Liver (tissue), 9 donors: ENCODE data around the gene WNT7B. TPM values are rescaled to one million over a fixed set of nuclear protein-coding genes. Genes with fewer than 3 reads are reported as not detected.

Source experiments
- DNase-seq: peaks from one replicate; pipeline ENCODE4 v3.0.0-alpha.2; 2017; ENCODE audit warnings: low spot score
- H3K27ac ChIP-seq, 2 donors: one replicate each; pipeline ENCODE4 v1.7.0; 2013; ENCODE audit warnings: inconsistent platforms in 2 of 2, low read length in 2 of 2, control low read depth in 1 of 2, low read depth in 1 of 2, mild to moderate bottlenecking in 1 of 2
- H3K27me3 ChIP-seq, 4 donors: one replicate each; pipeline versions ENCODE4 v1.6.1 to v1.7.0; 2013; ENCODE audit warnings: low read length in 3 of 4, inconsistent platforms in 1 of 4, mild to moderate bottlenecking in 1 of 4, moderate library complexity in 1 of 4; ENCODE audit not compliant: control insufficient read depth in 4 of 4, insufficient read depth in 4 of 4
- H3K36me3 ChIP-seq, 4 donors: one replicate each; pipeline versions ENCODE4 v1.6.1 to v1.7.0; 2013; ENCODE audit warnings: low read length in 3 of 4, mild to moderate bottlenecking in 3 of 4, low read depth in 1 of 4, moderate library complexity in 1 of 4; ENCODE audit not compliant: control insufficient read depth in 4 of 4, insufficient read depth in 3 of 4
- H3K4me1 ChIP-seq, 4 donors: one replicate each; pipeline versions ENCODE4 v1.6.1 to v1.7.0; 2013; ENCODE audit warnings: low read length in 3 of 4, mild to moderate bottlenecking in 3 of 4, moderate library complexity in 1 of 4; ENCODE audit not compliant: control insufficient read depth in 4 of 4, insufficient read depth in 4 of 4
- H3K4me3 ChIP-seq, 3 donors: one replicate each; pipeline versions ENCODE4 v1.6.1 to v1.7.0; 2013; ENCODE audit warnings: low read length in 3 of 3, control low read depth in 1 of 3, low read depth in 1 of 3, mild to moderate bottlenecking in 1 of 3
- H3K9ac ChIP-seq, 2 donors: one replicate each; pipeline ENCODE4 v1.7.0; 2013; ENCODE audit warnings: low read length in 2 of 2, mild to moderate bottlenecking in 2 of 2, moderate library complexity in 2 of 2, control low read depth in 1 of 2, low read depth in 1 of 2
- H3K9me3 ChIP-seq, 4 donors: one replicate each; pipeline versions ENCODE4 v1.6.1 to v1.7.0; 2013; ENCODE audit warnings: low read length in 3 of 4; ENCODE audit not compliant: control insufficient read depth in 4 of 4
- EGR1 ChIP-seq, 2 donors: IDR thresholded peaks; 2 replicates each; pipeline ENCODE4 v1.6.1; 2016 to 2018; ENCODE audit warnings: antibody characterized with exemption in 2 of 2, low read depth in 2 of 2
- FOXA1 ChIP-seq: IDR thresholded peaks from 2 replicates; pipeline ENCODE4 v1.6.1; 2016; ENCODE audit warnings: antibody characterized with exemption
- GABPA ChIP-seq, 2 donors: IDR thresholded peaks in 1 of 2; conservative IDR thresholded peaks in 1 of 2; 2 replicates each; pipeline ENCODE4 v1.6.1; 2016; ENCODE audit warnings: antibody characterized with exemption in 2 of 2, mild to moderate bottlenecking in 1 of 2, moderate library complexity in 1 of 2
- HNF4A ChIP-seq, 2 donors: conservative IDR thresholded peaks; 2 replicates each; pipeline ENCODE4 v1.6.1; 2016; ENCODE audit warnings: antibody characterized with exemption in 2 of 2, mild to moderate bottlenecking in 2 of 2
- HNF4G ChIP-seq: IDR thresholded peaks from 2 replicates; pipeline ENCODE4 v1.6.1; 2016; ENCODE audit warnings: antibody characterized with exemption
- JUND ChIP-seq, 2 donors: IDR thresholded peaks; 2 replicates each; pipeline ENCODE4 v1.6.1; 2016; ENCODE audit warnings: antibody characterized with exemption in 2 of 2
- NR2F2 ChIP-seq: IDR thresholded peaks from 2 replicates; pipeline ENCODE4 v1.6.1; 2016; ENCODE audit warnings: antibody characterized with exemption
- SP1 ChIP-seq: IDR thresholded peaks from 2 replicates; pipeline ENCODE4 v1.6.1; 2018; ENCODE audit warnings: antibody characterized with exemption, mild to moderate bottlenecking
- TAF1 ChIP-seq: conservative IDR thresholded peaks from 2 replicates; pipeline ENCODE4 v1.6.1; 2016; ENCODE audit warnings: antibody characterized with exemption, mild to moderate bottlenecking
- YY1 ChIP-seq: IDR thresholded peaks from 2 replicates; pipeline ENCODE4 v1.6.1; 2016; ENCODE audit warnings: antibody characterized with exemption, mild to moderate bottlenecking
- WGBS: extraction: QIAGEN DNeasy Blood & Tissue Kit; methylation state at CpG from one replicate; pipeline ENCODE4 v1.1.7; 2013; 5-methylcytosine and 5-hydroxymethylcytosine counted together
- polyA plus RNA-seq, 2 donors: library from polyadenylated mRNA; stranded (reverse) in 1 of 2; unstranded in 1 of 2; fragments of 200-250 nt in 1 of 2; fragments of >200 nt in 1 of 2; fragmentation: Nextera tagmentation in 1 of 2; extraction: Ambion mirVana in 1 of 2; gene quantifications; one replicate each; pipeline versions ENCODE4 v1.2.1 to v1.2.3, GENCODE V29; 2013 to 2015
- total RNA-seq, 2 donors: library from RNA; depleted of rRNA; stranded (reverse); fragments of >200 nt; gene quantifications; one replicate each; pipeline ENCODE4 v1.2.3, GENCODE V29; 2014
- TF ChIP-seq, protein P1 (sequence below): fragments of 150-350 bp; IDR thresholded peaks from 2 replicates; pipeline ENCODE4 v1.5.1; 2017; ENCODE audit warnings: improper control_type of control experiment, low read depth, low read length; ENCODE audit not compliant: missing input control
- TF ChIP-seq, protein P2 (sequence below): IDR thresholded peaks from 2 replicates; pipeline ENCODE4 v1.6.1; 2016; ENCODE audit warnings: antibody characterized with exemption, mild to moderate bottlenecking
- TF ChIP-seq, protein P3 (sequence below): IDR thresholded peaks from 2 replicates; pipeline ENCODE4 v1.6.1; 2016; ENCODE audit warnings: antibody characterized with exemption
- TF ChIP-seq, protein P4 (sequence below): IDR thresholded peaks from 2 replicates; pipeline ENCODE4 v1.6.1; 2016; ENCODE audit warnings: antibody characterized with exemption
- TF ChIP-seq, protein P5 (sequence below): IDR thresholded peaks from 2 replicates; pipeline ENCODE4 v1.6.1; 2016; ENCODE audit warnings: antibody characterized with exemption
- donor health status: healthy.
- donor health status: healthy.
- donor health status: healthy.
- donor health status: healthy.
- donor health status: healthy.

The WNT7B gene
- total and polyA plus RNA-seq, 4 donors = 0.06 to 0.28 TPM; not detected in 2

DNA sequence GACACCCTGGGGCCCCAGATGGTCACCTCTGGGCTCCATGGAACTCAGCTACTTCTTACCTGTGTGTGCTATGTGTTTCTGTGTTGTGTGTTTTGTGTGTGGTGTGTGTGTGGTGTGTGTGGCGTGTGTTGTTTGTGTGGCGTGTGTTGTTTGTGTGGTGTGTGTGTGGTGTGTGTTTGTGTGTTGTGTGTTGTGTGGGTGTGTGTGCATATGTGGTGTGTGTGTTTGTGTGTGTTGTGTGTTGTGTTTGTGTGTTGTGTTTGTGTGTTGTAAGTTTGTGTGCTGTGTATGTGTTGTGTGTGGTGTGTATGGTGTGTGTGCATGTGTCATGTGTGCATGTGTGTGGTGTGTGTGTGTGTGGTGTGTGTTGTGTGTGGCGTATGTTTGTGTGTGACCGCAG, 3.8 kb upstream of the WNT7B start (continued):
- TF ChIP-seq, protein P1, sequence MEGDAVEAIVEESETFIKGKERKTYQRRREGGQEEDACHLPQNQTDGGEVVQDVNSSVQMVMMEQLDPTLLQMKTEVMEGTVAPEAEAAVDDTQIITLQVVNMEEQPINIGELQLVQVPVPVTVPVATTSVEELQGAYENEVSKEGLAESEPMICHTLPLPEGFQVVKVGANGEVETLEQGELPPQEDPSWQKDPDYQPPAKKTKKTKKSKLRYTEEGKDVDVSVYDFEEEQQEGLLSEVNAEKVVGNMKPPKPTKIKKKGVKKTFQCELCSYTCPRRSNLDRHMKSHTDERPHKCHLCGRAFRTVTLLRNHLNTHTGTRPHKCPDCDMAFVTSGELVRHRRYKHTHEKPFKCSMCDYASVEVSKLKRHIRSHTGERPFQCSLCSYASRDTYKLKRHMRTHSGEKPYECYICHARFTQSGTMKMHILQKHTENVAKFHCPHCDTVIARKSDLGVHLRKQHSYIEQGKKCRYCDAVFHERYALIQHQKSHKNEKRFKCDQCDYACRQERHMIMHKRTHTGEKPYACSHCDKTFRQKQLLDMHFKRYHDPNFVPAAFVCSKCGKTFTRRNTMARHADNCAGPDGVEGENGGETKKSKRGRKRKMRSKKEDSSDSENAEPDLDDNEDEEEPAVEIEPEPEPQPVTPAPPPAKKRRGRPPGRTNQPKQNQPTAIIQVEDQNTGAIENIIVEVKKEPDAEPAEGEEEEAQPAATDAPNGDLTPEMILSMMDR = no peak
- TF ChIP-seq NR2F2 (no peak), FOXA1 (no peak)

DNA sequence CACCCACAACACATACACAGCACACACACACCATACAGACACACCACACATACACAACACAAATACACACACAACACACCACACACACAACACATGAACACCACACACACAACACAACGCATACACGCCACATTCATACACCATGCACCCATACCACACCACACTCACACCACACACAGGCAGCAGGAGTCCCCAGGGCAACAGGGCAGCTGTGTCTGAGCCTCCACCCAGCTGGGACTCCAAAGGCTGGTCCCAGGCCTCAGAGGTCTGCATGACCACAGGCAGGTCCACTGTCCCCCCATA, 3.3 kb upstream of the WNT7B start:
- H3K9me3 ChIP-seq = peaks cover 0 to 3% (median 0%) of the 10 kb centered on the region in 4 donors
- no peak overlapping the region for H3K9ac ChIP-seq
- no peak overlapping the region for H3K27ac ChIP-seq
- H3K27me3 ChIP-seq = peaks cover 0 to 7% (median 6%) of the 10 kb centered on the region in 4 donors
- no peak for DNase-seq
- H3K36me3 ChIP-seq = no peaks in the 10 kb centered on the region
- TF ChIP-seq EGR1 (IDR thresholded peaks at IDR 0.05; ENCODE audit: low read depth in 2 of 2) (no peak), JUND (IDR thresholded peaks at IDR 0.05) (no peak), HNF4A (conservative IDR thresholded peaks at IDR 0.05) (no peak), NR2F2 (no peak), SP1 (no peak), FOXA1 (no peak), HNF4G (no peak), TAF1 (no peak), YY1 (no peak), GABPA (IDR thresholded peaks at IDR 0.05 in 1 of 2, conservative IDR thresholded peaks at IDR 0.05 in 1 of 2) (no peak)
- TF ChIP-seq, protein P2, sequence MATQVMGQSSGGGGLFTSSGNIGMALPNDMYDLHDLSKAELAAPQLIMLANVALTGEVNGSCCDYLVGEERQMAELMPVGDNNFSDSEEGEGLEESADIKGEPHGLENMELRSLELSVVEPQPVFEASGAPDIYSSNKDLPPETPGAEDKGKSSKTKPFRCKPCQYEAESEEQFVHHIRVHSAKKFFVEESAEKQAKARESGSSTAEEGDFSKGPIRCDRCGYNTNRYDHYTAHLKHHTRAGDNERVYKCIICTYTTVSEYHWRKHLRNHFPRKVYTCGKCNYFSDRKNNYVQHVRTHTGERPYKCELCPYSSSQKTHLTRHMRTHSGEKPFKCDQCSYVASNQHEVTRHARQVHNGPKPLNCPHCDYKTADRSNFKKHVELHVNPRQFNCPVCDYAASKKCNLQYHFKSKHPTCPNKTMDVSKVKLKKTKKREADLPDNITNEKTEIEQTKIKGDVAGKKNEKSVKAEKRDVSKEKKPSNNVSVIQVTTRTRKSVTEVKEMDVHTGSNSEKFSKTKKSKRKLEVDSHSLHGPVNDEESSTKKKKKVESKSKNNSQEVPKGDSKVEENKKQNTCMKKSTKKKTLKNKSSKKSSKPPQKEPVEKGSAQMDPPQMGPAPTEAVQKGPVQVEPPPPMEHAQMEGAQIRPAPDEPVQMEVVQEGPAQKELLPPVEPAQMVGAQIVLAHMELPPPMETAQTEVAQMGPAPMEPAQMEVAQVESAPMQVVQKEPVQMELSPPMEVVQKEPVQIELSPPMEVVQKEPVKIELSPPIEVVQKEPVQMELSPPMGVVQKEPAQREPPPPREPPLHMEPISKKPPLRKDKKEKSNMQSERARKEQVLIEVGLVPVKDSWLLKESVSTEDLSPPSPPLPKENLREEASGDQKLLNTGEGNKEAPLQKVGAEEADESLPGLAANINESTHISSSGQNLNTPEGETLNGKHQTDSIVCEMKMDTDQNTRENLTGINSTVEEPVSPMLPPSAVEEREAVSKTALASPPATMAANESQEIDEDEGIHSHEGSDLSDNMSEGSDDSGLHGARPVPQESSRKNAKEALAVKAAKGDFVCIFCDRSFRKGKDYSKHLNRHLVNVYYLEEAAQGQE = no peak
- TF ChIP-seq, protein P3, sequence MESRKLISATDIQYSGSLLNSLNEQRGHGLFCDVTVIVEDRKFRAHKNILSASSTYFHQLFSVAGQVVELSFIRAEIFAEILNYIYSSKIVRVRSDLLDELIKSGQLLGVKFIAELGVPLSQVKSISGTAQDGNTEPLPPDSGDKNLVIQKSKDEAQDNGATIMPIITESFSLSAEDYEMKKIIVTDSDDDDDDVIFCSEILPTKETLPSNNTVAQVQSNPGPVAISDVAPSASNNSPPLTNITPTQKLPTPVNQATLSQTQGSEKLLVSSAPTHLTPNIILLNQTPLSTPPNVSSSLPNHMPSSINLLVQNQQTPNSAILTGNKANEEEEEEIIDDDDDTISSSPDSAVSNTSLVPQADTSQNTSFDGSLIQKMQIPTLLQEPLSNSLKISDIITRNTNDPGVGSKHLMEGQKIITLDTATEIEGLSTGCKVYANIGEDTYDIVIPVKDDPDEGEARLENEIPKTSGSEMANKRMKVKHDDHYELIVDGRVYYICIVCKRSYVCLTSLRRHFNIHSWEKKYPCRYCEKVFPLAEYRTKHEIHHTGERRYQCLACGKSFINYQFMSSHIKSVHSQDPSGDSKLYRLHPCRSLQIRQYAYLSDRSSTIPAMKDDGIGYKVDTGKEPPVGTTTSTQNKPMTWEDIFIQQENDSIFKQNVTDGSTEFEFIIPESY = no peak
- TF ChIP-seq, protein P4, sequence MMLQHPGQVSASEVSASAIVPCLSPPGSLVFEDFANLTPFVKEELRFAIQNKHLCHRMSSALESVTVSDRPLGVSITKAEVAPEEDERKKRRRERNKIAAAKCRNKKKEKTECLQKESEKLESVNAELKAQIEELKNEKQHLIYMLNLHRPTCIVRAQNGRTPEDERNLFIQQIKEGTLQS = no peak
- TF ChIP-seq, protein P5, sequence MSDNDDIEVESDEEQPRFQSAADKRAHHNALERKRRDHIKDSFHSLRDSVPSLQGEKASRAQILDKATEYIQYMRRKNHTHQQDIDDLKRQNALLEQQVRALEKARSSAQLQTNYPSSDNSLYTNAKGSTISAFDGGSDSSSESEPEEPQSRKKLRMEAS = no peak
- H3K4me3 ChIP-seq = no peak overlapping the region
- 98% methylated on average over 2 of the region's 2 CpGs for WGBS
- H3K4me1 ChIP-seq = peaks cover 15 to 37% (median 17%) of the 10 kb centered on the region in 4 donors
